NCI-H1105 treated with DMSO at 0.1 percent for 48 hours (cell line): ENCODE results near the gene CLCA1.

Experiments
- DNase-seq: peaks from one replicate; lab custom pipeline; 2025; lab: John Stamatoyannopoulos, UW

Gene CLCA1

GRCh38 chr1:86468501-86468977 lies at the start of gene CLCA1:
Gene CLCA1 (plus strand): TSS chr1:86468927. CDS start chr1:86468972, 45 bp downstream.
- no peak for DNase-seq

DNA sequence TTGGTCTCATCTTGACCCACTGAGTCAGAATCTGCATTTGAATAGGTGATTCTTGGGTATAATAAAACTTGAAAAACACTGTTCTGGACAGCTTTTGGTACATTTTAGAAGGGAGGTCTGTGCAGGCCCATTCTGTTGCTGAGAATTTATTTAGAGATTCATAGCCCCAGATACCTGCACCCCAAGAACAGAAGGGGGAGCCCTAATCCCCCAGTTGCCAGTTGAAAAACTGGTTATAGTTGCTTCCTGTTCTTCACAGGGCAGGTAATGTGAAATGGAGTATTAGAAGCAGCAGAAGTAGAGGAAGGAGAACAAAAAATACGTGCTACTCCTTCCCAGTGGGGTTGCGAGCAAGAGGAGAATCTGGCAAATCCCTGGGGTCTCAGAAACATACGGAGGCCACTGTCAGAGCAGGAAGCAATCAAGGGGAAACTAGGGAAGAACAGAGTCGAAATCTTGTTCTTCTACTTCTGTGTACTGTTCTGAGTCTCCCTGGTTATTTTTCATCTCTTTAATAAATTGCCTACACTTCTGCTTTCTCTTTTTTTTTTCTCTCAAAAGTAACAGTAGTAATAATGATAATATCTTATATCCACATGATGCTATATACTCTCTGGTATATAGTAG lies 49.3 kb upstream of the CLCA1 start:
- peak; percentile 17 for DNase-seq

GRCh38 chr1:86421601-86422280 lies 47.0 kb upstream of the CLCA1 start:
- no peak for DNase-seq

GRCh38 chr1:86423473-86423872 lies 45.3 kb upstream of the CLCA1 start:
- no peak for DNase-seq

DNA sequence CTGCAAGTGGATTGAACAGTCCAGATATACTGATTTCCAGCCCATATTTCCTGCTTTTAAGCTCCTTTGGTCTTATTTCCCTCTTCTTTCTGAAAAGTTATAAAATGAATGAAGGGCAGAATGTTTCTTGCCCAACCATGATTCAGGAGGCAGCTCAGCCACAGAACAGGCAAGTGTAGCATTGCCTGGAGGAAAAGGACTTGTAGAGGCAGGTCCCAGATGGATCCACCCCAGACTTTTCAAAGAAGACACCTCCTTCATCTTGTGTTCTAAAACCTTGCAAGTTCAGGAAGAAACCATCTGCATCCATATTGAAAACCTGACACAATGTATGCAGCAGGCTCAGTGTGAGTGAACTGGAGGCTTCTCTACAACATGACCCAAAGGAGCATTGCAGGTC lies 44.9 kb upstream of the CLCA1 start, which contains the start of gene CLCA2:
Gene CLCA2, plus strand, starts transcription at position 299 of the 400 bp plus-strand sequence. Its CDS starts 77 bp downstream, at position 376.
- no peak for DNase-seq

GRCh38 chr1:86429122-86429725 lies 39.5 kb upstream of the CLCA1 start:
- no peak for DNase-seq

GRCh38 chr1:86429835-86430234 lies 38.9 kb upstream of the CLCA1 start:
- DNase-seq = no peak

GRCh38 chr1:86430376-86430775 lies 38.4 kb upstream of the CLCA1 start:
- no peak for DNase-seq

DNA sequence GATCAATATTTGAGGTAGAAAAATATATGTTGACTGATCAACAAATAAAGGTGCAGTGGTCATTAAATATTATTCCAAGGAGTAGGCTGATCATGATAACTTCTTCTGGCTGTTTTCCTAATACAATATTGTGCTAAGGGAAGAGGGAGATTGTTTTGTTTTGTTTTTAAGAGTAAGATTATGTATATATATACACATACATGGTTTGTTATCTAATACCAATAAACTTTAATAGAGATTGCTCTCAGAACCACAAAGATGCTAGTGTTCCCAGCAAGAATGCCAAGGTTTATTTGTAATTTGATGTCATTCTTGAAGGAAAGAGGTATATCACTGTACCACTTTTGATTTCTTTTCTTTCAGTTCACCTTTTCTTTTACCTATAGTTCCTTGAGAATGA lies 34.7 kb upstream of the CLCA1 start:
- DNase-seq = no peak

- no peak for DNase-seq
These were observed 33.4 kb upstream of the CLCA1 start for GRCh38 chr1:86435327-86435726.

- no peak for DNase-seq
These were observed 32.7 kb upstream of the CLCA1 start for GRCh38 chr1:86436041-86436440.

DNA sequence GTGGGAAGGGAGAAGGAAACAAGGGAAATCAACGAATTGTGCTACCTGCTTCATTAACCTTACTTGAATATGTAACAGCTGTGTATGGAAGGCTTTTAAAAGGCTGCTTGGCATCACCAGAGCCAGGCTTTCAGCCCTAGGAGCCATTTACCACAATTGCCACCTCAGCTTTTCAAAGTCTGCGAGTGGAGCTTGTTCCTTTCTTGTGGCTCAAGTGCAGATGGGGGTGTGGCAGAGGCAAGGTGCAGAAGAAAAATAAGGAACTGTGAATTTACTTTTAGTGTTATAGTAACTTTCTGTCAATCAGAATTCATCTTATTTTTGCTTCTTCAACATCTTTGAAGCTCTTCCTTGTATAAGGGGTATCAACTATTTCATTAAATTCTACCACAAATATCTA lies 27.1 kb upstream of the CLCA1 start:
- no peak for DNase-seq

- no peak for DNase-seq
These were observed 26.7 kb upstream of the CLCA1 start for GRCh38 chr1:86441997-86442396.

DNA sequence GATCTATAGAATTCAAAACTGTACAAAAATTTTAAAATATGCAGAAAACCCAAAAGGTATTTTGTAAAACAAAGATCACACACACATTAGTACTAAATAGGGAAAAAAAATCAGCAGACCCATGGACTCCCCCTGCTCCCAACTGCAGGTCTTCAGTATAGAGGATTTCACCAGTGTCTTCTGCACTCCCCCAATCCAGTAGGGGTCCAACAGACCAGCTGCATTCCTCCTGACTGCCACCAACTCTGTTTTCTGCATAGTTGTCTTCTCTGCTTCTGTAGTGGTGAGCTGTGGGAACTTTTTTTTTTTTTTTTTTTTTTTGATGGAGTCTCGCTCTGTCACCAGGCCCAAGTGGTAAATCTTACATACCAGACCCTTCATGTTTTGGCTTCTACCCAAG lies 22.8 kb upstream of the CLCA1 start:
- DNase-seq = no peak

DNA sequence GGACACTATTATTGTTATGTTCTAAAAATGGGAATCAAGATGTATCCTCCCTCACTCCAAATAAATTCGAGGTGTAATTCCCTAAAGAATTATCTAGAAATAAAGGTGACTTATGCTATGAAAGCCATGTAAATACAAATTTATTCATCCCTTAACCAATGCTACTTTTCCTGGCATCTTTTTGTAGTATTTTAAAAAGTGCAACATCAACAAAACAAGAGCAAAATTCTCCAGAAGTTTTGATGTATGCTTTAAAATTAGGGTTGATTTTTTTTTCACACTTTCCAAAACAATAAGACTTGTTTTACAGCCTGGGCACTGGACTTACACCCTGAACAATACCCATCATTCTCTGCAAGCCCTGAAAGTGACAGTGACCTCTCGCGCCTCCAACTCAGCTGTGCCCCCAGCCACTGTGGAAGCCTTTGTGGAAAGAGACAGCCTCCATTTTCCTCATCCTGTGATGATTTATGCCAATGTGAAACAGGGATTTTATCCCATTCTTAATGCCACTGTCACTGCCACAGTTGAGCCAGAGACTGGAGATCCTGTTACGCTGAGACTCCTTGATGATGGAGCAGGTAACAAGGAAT lies 21.4 kb upstream of the CLCA1 start:
- DNase-seq = no peak

DNA sequence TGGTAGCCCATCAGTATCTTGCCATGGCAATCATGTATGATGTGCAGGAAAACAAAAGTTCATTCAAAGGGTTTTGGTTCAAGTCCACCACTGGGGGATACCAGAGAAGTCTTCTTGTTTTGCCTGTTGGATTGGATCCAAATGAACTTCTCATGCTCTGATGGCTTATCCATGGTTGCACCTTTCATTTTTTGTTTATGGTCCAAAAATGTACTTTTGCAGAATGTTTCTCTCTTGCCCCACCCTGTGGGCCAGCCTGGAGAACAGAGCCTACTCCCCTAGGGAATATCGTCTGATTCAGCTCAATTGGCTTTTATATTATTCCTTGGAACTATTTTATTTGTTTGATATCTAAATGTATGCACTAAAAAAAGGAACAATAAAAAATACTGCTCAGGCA lies 20.1 kb upstream of the CLCA1 start:
- DNase-seq = no peak

- DNase-seq = no peak
These were observed 19.6 kb upstream of the CLCA1 start for GRCh38 chr1:86449103-86449502.

DNA sequence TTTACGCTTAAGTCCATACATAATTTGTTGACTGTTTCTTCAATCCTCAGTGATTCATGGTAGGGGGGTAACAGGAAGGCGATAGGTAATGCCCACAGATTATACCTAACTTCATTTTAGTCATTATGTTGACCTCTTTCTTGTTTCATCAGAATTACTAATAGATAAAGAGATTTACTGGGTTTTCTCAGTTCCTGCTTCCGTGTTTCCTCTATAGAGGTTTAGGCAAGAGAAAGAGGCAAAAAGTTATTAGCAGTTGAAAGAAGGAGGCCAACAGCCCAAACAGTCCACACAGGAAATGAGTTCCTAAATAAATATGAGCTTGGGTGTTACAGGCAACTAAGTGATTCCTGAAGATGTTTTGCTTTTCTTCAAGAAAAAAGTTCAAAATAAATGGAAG lies 17.9 kb upstream of the CLCA1 start:
- DNase-seq = no peak

DNA sequence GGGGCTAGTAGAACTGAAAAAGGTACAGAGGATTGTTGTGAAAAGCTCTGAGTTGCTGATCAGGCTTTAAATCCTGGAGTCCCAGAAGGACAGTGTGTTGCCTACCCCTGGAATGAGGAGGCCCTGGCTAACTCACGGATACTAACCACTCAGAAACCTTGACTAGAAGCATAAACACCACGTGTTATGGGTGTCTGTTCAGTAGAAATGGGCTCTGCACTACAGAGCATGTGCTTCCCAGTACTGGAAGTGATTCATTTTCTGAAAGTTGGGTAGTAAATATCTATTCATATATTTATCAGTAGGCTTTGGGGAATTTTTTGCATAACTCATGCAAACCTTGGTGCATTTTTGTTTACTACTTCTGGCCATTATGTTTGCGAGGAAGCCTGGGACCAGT lies 15.1 kb upstream of the CLCA1 start:
- DNase-seq = no peak

DNA sequence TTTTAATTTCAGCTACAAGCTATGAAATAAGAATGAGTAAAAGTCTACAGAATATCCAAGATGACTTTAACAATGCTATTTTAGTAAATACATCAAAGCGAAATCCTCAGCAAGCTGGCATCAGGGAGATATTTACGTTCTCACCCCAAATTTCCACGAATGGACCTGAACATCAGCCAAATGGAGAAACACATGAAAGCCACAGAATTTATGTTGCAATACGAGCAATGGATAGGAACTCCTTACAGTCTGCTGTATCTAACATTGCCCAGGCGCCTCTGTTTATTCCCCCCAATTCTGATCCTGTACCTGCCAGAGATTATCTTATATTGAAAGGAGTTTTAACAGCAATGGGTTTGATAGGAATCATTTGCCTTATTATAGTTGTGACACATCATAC lies 13.7 kb upstream of the CLCA1 start:
- DNase-seq = no peak

GRCh38 chr1:86460998-86461397 lies 7.7 kb upstream of the CLCA1 start:
- no peak for DNase-seq

DNA sequence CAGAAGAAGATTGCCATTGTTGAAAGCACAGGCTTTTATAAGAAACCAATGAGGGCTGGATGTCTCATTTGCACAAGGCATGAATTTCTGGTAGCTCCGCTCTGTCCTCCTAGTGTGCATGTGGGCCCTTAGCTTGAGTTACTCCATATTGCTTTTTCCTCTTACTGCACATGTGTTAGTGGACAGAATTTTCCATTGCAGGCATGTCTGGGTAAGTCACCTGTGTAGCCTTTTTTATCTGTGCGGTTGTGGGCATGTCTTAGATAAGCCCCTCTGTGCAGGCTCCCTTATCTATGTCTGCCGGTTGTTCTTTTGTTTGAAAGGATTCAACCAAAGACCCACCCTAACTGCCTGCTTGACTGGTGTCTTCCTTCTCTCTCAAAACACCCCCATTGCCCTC lies 7.2 kb upstream of the CLCA1 start:
- DNase-seq = no peak

DNA sequence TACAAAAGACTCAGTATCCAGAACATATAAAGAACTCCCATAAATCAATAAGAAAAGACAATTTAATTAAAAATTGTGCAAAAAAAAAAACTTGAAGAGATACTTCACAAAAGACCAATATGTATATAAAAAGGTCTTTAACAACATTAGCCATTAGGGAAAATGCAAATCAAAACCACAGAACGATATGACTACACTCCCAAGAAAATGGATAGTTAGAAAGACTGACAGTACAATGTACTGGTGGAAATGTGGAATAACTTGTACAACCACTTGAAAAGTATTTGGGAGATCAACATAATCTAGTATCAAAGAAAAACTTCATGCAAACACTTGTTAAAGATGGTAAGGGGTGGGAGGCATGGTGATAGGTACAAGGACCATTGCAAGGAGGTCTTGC lies 3.9 kb upstream of the CLCA1 start:
- DNase-seq = no peak
